ENCODE measurements around the gene ORM2.

GRCh38 chr9:114335745-114336144, 6.1 kb downstream of the ORM2 start:
- TF ChIP-seq, protein P1, sequence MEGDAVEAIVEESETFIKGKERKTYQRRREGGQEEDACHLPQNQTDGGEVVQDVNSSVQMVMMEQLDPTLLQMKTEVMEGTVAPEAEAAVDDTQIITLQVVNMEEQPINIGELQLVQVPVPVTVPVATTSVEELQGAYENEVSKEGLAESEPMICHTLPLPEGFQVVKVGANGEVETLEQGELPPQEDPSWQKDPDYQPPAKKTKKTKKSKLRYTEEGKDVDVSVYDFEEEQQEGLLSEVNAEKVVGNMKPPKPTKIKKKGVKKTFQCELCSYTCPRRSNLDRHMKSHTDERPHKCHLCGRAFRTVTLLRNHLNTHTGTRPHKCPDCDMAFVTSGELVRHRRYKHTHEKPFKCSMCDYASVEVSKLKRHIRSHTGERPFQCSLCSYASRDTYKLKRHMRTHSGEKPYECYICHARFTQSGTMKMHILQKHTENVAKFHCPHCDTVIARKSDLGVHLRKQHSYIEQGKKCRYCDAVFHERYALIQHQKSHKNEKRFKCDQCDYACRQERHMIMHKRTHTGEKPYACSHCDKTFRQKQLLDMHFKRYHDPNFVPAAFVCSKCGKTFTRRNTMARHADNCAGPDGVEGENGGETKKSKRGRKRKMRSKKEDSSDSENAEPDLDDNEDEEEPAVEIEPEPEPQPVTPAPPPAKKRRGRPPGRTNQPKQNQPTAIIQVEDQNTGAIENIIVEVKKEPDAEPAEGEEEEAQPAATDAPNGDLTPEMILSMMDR (IDR thresholded peaks at IDR 0.05): no peak
- TF ChIP-seq EZH2 (IDR thresholded peaks at IDR 0.05; ENCODE audit: borderline replicate concordance, insufficient read depth, low read depth, low read length, poor library complexity, severe bottlenecking): no peak
